ENCODE results near the gene ADARB1.

DNA sequence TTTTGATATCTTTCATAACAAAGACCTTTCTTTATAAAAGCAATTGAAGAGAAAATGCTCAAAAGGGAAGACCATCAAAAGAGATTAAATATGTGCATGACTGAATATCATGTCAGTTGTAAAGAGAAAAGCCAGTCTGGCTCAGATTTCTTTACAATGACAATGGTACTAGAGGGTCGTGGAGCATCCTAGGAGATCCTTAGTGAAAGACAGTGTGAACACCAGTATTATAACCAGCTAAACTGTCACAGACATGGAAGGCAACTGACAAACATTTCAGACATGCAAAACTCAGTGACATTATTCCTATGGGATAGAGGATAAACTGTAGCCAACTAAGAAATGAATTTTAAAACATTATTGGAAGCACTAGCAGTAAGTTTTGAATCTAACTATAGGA lies 27.1 kb upstream of the ADARB1 start:
- TF ChIP-seq, protein P1, sequence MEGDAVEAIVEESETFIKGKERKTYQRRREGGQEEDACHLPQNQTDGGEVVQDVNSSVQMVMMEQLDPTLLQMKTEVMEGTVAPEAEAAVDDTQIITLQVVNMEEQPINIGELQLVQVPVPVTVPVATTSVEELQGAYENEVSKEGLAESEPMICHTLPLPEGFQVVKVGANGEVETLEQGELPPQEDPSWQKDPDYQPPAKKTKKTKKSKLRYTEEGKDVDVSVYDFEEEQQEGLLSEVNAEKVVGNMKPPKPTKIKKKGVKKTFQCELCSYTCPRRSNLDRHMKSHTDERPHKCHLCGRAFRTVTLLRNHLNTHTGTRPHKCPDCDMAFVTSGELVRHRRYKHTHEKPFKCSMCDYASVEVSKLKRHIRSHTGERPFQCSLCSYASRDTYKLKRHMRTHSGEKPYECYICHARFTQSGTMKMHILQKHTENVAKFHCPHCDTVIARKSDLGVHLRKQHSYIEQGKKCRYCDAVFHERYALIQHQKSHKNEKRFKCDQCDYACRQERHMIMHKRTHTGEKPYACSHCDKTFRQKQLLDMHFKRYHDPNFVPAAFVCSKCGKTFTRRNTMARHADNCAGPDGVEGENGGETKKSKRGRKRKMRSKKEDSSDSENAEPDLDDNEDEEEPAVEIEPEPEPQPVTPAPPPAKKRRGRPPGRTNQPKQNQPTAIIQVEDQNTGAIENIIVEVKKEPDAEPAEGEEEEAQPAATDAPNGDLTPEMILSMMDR (IDR thresholded peaks at IDR 0.05; ENCODE audit: borderline replicate concordance, extremely low read depth, low read length, poor library complexity, severe bottlenecking): no peak
- no peak for TF ChIP-seq EZH2 (IDR thresholded peaks at IDR 0.05; ENCODE audit: borderline replicate concordance, low read depth, low read length, severe bottlenecking)
